ENCODE data around the gene DMRTA2.

DNA sequence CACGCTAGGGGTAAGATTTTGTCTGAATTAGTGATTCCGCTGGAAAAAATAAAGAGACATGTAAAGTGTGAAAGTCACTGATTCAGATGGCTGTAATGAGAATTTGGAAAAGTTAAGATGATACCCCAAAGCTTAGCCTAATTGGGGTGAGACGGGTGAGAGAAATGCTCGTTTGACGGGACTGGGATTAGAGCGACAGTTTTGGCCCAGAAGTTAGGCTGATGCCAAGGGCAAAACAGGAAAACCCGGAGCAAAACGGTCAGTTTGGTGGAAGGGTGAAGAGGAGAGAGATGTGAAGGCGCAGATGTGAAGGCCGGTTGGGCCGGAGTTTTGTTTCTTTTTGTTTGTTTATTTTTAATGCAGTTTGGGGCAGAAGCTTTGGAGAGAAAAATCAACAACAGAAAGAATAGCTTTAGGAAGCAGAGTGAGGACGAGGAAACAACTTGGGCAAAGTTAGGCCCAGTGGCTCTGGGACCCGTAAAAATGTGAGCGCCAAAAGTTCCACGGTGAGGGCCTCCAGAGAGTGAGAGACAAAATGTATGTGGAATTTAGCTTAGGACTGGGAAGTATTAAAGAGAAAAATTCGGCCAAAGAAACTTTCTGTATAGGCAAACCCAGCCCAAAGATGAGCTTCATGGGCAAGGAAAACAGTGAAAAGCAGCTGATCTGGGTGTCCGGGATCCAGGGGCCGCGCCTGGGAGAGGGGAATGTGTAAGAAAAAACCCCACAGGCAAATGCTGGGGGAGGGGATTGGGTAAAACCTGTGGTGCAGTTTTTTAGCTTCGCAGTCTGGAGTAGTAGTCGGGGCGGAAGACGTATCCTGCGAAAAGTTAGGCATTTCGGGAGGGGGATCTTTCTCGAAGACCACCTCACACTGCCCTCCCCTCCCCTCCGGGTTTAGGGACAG lies 1.2 kb downstream of the DMRTA2 start:
- TF ChIP-seq, protein P1, sequence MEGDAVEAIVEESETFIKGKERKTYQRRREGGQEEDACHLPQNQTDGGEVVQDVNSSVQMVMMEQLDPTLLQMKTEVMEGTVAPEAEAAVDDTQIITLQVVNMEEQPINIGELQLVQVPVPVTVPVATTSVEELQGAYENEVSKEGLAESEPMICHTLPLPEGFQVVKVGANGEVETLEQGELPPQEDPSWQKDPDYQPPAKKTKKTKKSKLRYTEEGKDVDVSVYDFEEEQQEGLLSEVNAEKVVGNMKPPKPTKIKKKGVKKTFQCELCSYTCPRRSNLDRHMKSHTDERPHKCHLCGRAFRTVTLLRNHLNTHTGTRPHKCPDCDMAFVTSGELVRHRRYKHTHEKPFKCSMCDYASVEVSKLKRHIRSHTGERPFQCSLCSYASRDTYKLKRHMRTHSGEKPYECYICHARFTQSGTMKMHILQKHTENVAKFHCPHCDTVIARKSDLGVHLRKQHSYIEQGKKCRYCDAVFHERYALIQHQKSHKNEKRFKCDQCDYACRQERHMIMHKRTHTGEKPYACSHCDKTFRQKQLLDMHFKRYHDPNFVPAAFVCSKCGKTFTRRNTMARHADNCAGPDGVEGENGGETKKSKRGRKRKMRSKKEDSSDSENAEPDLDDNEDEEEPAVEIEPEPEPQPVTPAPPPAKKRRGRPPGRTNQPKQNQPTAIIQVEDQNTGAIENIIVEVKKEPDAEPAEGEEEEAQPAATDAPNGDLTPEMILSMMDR (IDR thresholded peaks at IDR 0.05): no peak
- TF ChIP-seq POLR2A (IDR thresholded peaks at IDR 0.05): no peak

All from heart left ventricle (tissue), 13 donors.